IMR-90 (cell line): ENCODE measurements around the gene AGAP1. TPM values are rescaled to one million over a fixed set of nuclear protein-coding genes. Genes with fewer than 3 reads are reported as not detected.

Experiments
- ATAC-seq: fragments of 200-7000 bp; cut with Tn5 transposase; 2 replicates; pipeline ENCODE4 v1.9.1; 2020; ENCODE audit warnings: low read depth, mild to moderate bottlenecking, moderate library complexity
- BruUV-seq: library from RNA; stranded (reverse); fragments of 400-500 nt; replicated peaks from 2 replicates; lab custom pipeline; 2021; lab: Mats Ljungman, UMichigan
- CTCF ChIA-PET: fragments of 300-600 bp; formaldehyde crosslinking; extraction: SDS; loops from one replicate; lab custom pipeline; 2021; ENCODE audit warnings: antibody characterized with exemption; lab: Yijun Ruan, JAX
- POLR2A ChIA-PET: fragments of 300-600 bp; sonication (Branson Sonifier 250); formaldehyde crosslinking; loops from one replicate; lab custom pipeline; 2022; ENCODE audit warnings: antibody characterized with exemption; ENCODE audit not compliant: unreplicated experiment; lab: Charles Lee
- DNase-seq: peaks from one replicate; pipeline ENCODE4 v3.0.0; 2013
- H2AFZ ChIP-seq: replicated peaks from 2 replicates; pipeline ENCODE3; 2013; ENCODE audit warnings: low read length, mild to moderate bottlenecking; ENCODE audit not compliant: poor library complexity
- H2AK5ac ChIP-seq: 2 replicates; pipeline ENCODE4 v1.6.1; 2013; ENCODE audit warnings: low read depth, low read length, inconsistent platforms
- H2AK9ac ChIP-seq: replicated peaks from 2 replicates; pipeline ENCODE3; 2013; ENCODE audit warnings: mild to moderate bottlenecking, low read depth, low read length, moderate library complexity; ENCODE audit not compliant: poor library complexity
- H2BK120ac ChIP-seq: 2 replicates; pipeline ENCODE4 v1.6.1; 2013; ENCODE audit warnings: low read depth, low read length, inconsistent platforms
- H2BK15ac ChIP-seq: 3 replicates; pipeline ENCODE4 v1.6.1; 2013; ENCODE audit warnings: low read depth, low read length, inconsistent platforms
- H2BK20ac ChIP-seq: 2 replicates; pipeline ENCODE4 v1.6.1; 2013; ENCODE audit warnings: low read depth, mild to moderate bottlenecking, inconsistent platforms, low read length, moderate library complexity
- H2BK5ac ChIP-seq: 2 replicates; pipeline ENCODE4 v1.6.1; 2013; ENCODE audit warnings: mild to moderate bottlenecking, low read depth, low read length, inconsistent platforms; ENCODE audit not compliant: poor library complexity, severe bottlenecking
- H3K14ac ChIP-seq: replicated peaks from 2 replicates; pipeline ENCODE4 v1.6.1; 2013; ENCODE audit warnings: low read depth, low read length, inconsistent platforms
- H3K18ac ChIP-seq: 2 replicates; pipeline ENCODE4 v1.6.1; 2013; ENCODE audit warnings: low read depth, low read length, control low read depth
- H3K23ac ChIP-seq: 2 replicates; pipeline ENCODE4 v1.6.1; 2013; ENCODE audit warnings: low read depth, low read length, inconsistent platforms
- H3K27ac ChIP-seq: 2 replicates; pipeline ENCODE4 v1.5.1; 2013; ENCODE audit warnings: mild to moderate bottlenecking, control low read depth, low read length; ENCODE audit not compliant: insufficient read depth
- H3K27me3 ChIP-seq: 2 replicates; pipeline ENCODE4 v1.6.1; 2013; ENCODE audit warnings: low read length; ENCODE audit not compliant: control insufficient read depth, insufficient read depth
- H3K36me3 ChIP-seq: 2 replicates; pipeline ENCODE4 v1.6.1; 2013; ENCODE audit warnings: low read length, mixed read lengths; ENCODE audit not compliant: control insufficient read depth, insufficient read depth
- H3K4ac ChIP-seq: 2 replicates; pipeline ENCODE4 v1.6.1; 2013; ENCODE audit warnings: low read depth, low read length, inconsistent platforms
- H3K4me1 ChIP-seq: 2 replicates; pipeline ENCODE4 v1.6.1; 2013; ENCODE audit warnings: low read length, mixed read lengths; ENCODE audit not compliant: control insufficient read depth, insufficient read depth
- H3K4me2 ChIP-seq: 2 replicates; pipeline ENCODE4 v1.6.1; 2013; ENCODE audit warnings: low read depth, mild to moderate bottlenecking, control low read depth, low read length, moderate library complexity
- H3K4me3 ChIP-seq: 2 replicates; pipeline ENCODE4 v1.5.1; 2013; ENCODE audit warnings: low read depth, mild to moderate bottlenecking, control low read depth, low read length, moderate library complexity; ENCODE audit not compliant: insufficient read depth
- H3K56ac ChIP-seq: 2 replicates; pipeline ENCODE4 v1.6.1; 2013; ENCODE audit warnings: low read length, inconsistent platforms; ENCODE audit not compliant: insufficient read depth; ENCODE audit errors: extremely low read depth
- H3K79me1 ChIP-seq, 2 experiments: 2 replicates each; pipeline ENCODE4 v1.6.1; 2013; ENCODE audit warnings: low read length in 2 of 2, inconsistent platforms in 1 of 2, low read depth in 1 of 2
- H3K9ac ChIP-seq: 2 replicates; pipeline ENCODE4 v1.6.1; 2013; ENCODE audit warnings: low read depth, low read length, control low read depth
- H3K9me1 ChIP-seq: 2 replicates; pipeline ENCODE4 v1.6.1; 2013; ENCODE audit warnings: low read length, inconsistent platforms; ENCODE audit not compliant: insufficient read depth
- H3K9me3 ChIP-seq: 2 replicates; pipeline ENCODE4 v1.6.1; 2013; ENCODE audit warnings: low read length; ENCODE audit not compliant: control insufficient read depth, insufficient read depth
- H4K20me1 ChIP-seq: 2 replicates; pipeline ENCODE4 v1.6.1; 2013; ENCODE audit warnings: low read length, inconsistent platforms; ENCODE audit not compliant: insufficient read depth
- H4K5ac ChIP-seq: 2 replicates; pipeline ENCODE4 v1.6.1; 2013; ENCODE audit warnings: mild to moderate bottlenecking, low read depth, low read length, control low read depth
- H4K8ac ChIP-seq, 2 experiments: 2 replicates each; pipeline ENCODE4 v1.6.1; 2013; ENCODE audit warnings: low read depth in 2 of 2, low read length in 2 of 2, control low read depth in 1 of 2, inconsistent platforms in 1 of 2
- H4K91ac ChIP-seq: 2 replicates; pipeline ENCODE4 v1.6.1; 2013; ENCODE audit warnings: low read depth, low read length, inconsistent platforms; ENCODE audit not compliant: insufficient read depth
- SMC3 ChIP-seq: fragments of 150-350 bp; IDR thresholded peaks from 2 replicates; pipeline ENCODE4 v1.6.1; 2016; ENCODE audit warnings: low read depth, mild to moderate bottlenecking, antibody characterized with exemption, low read length, moderate library complexity
- WGBS, 2 experiments: methylation state at CpG; one replicate each; pipeline versions ENCODE4 v1.1.5 to v1.1.7; 2013; ENCODE audit warnings: missing lambda C conversion rate in 2 of 2; ENCODE audit not compliant: insufficient read length in 1 of 2; ENCODE audit errors: extremely low coverage in 2 of 2; 5-methylcytosine and 5-hydroxymethylcytosine counted together
- dilution Hi-C: fragments of 300-500 bp; cut with HindIII; formaldehyde crosslinking; loops from one replicate; pipeline ENCODE4 v1.14.3; 2018; ENCODE audit warnings: low sequenced_read_pairs; ENCODE audit not compliant: unreplicated experiment
- in situ Hi-C: fragments of 300-500 bp; cut with MboI; formaldehyde crosslinking; loops from 3 replicates; pipeline ENCODE4 v1.14.3; 2019; ENCODE audit warnings: low sequenced_read_pairs, inconsistent platforms, mixed read lengths
- intact Hi-C: fragments of 100-400 bp; cut with micrococcal nuclease; formaldehyde crosslinking; loops from 2 replicates; pipeline ENCODE4 v1.10.0; 2022
- polyA plus RNA-seq, 3 experiments: library from polyadenylated mRNA; depleted of rRNA; stranded (reverse); fragments of >200 nt; gene quantifications; 2 replicates each; pipeline ENCODE4 v1.2.3, GENCODE V29; 2012; ENCODE audit warnings: low replicate concordance in 1 of 3
- total RNA-seq: library from RNA; depleted of rRNA; stranded (reverse); fragments of >200 nt; gene quantifications from 2 replicates; pipeline ENCODE4 v1.2.3, GENCODE V29; 2012
- TF ChIP-seq, protein P1 (sequence below): fragments of 150-350 bp; IDR thresholded peaks from 2 replicates; pipeline ENCODE4 v1.6.1; 2017; ENCODE audit warnings: mild to moderate bottlenecking, antibody characterized with exemption, low read length, low read depth

AGAP1 gene
- total and polyA plus RNA-seq, 2 of the 4 experiments (the other 2 are of a cell fraction), result 15.1 to 16.4 TPM

DNA sequence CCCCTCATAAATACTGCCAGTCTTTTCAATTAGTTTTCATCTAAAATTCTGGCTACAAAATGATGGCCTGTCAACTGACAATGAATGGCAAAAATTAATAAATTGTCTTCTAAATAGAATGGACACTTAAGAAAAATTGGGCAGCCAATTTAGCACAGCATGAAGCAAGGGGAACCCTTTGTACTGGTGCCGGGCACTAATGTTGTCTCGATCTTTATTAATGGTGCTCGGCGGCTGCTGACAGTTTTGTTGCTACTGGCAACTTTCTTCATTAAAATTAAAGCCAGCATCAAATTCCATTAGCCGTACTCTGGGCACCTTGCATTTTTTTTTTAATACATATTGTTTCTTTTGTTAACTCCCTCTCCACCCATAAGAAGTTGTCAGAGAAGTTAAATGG is 365.0 kb downstream of the AGAP1 start:
- dilution Hi-C loops (no loop called here), intact Hi-C loops (no loop called here), in situ Hi-C loops (no loop called here)
- ATAC-seq (no peak), DNase-seq (no peak)
- no peak overlapping the region for H3K4ac ChIP-seq
- H4K91ac ChIP-seq, result no peak overlapping the region
- H3K4me3 ChIP-seq, result no peak overlapping the region
- H3K27me3 ChIP-seq, result no peaks in the 10 kb centered on the region
- POLR2A ChIA-PET, result no interaction called here
- peaks cover 4 to 7% of the 10 kb centered on the region in 2 experiments; a peak in 1 of 4 replicates for H3K79me1 ChIP-seq
- H3K4me1 ChIP-seq, result 0 out of 2 replicates have a peak, but pooled peaks cover 2% of the 10 kb centered on the region
- H4K8ac ChIP-seq, result no peak overlapping the region
- CTCF ChIA-PET, result interaction anchor here (0.6 kb wide), 1 partner anchor 1654 kb away, joined by 5 read pairs; no protein-coding TSS in a partner anchor
- H3K9me1 ChIP-seq, result peaks cover 12% of the 10 kb centered on the region
- H2BK120ac ChIP-seq, result no peak overlapping the region
- H2AFZ ChIP-seq, result no peak overlapping the region
- H2BK20ac ChIP-seq, result no peak overlapping the region
- no peak overlapping the region for H2AK9ac ChIP-seq
- H3K27ac ChIP-seq, result no peak overlapping the region
- WGBS, 2 experiments, result 100% methylated on average over 1 of the region's 5 CpGs; no CpG with 5 or more reads in 1 of the 2 experiments
- H3K56ac ChIP-seq, result no peak overlapping the region
- no peak overlapping the region for H2BK5ac ChIP-seq
- H3K14ac ChIP-seq, result no peak overlapping the region
- 0 out of 2 replicates have a peak, but pooled peaks cover 3% of the 10 kb centered on the region for H4K20me1 ChIP-seq
- TF ChIP-seq, protein P1, sequence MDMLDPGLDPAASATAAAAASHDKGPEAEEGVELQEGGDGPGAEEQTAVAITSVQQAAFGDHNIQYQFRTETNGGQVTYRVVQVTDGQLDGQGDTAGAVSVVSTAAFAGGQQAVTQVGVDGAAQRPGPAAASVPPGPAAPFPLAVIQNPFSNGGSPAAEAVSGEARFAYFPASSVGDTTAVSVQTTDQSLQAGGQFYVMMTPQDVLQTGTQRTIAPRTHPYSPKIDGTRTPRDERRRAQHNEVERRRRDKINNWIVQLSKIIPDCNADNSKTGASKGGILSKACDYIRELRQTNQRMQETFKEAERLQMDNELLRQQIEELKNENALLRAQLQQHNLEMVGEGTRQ, result no peak
- no peak for TF ChIP-seq SMC3
- no peak overlapping the region for H3K18ac ChIP-seq
- H2BK15ac ChIP-seq, result no peak overlapping the region
- no peak overlapping the region for H2AK5ac ChIP-seq
- H3K9me3 ChIP-seq, result no peaks in the 10 kb centered on the region
- H3K36me3 ChIP-seq, result no peaks in the 10 kb centered on the region
- no peak overlapping the region for H3K23ac ChIP-seq
- no peak overlapping the region for H3K4me2 ChIP-seq
- BruUV-seq, result no TSS peak
- H4K5ac ChIP-seq, result no peak overlapping the region
- no peak overlapping the region for H3K9ac ChIP-seq
